A549 (cell line): ENCODE measurements around the gene TTC28. TPM values are rescaled to one million over a fixed set of nuclear protein-coding genes. Genes with fewer than 3 reads are reported as not detected.

Experiments
- ATAC-seq, 2 experiments: fragments of 200-7000 bp in 1 of 2; fragments of >200 bp in 1 of 2; cut with Nextera tagmentation in 1 of 2; cut with Tn5 transposase in 1 of 2; 3 replicates each; pipeline versions ENCODE4 v1.8.0 to v1.9.1; 2018 to 2020; ENCODE audit warnings: mild to moderate bottlenecking in 1 of 2, moderate library complexity in 1 of 2
- CTCF ChIA-PET: fragments of 300-600 bp; sonication (Branson Sonifier 250); formaldehyde crosslinking; extraction: SDS; loops from one replicate; lab custom pipeline; 2021; ENCODE audit warnings: antibody characterized with exemption, inconsistent platforms; lab: Yijun Ruan, JAX
- POLR2A ChIA-PET: fragments of 350-600 bp; formaldehyde crosslinking; extraction: SDS; loops from one replicate; lab custom pipeline; 2021; ENCODE audit warnings: antibody characterized with exemption, inconsistent platforms; lab: Yijun Ruan, JAX
- DNase-seq, 2 experiments: peaks; one replicate each; pipeline versions ENCODE4 v3.0.0 to v3.0.0-alpha.2; 2011 to 2016; ENCODE audit warnings: low read depth in 1 of 2, low spot score in 1 of 2
- FAIRE-seq: peaks from 2 replicates; lab custom pipeline; 2011; peaks lifted over from hg19 to GRCh38; lab: Jason Lieb, UNC
- H3K27ac ChIP-seq, 2 experiments: fragments of >200 bp; sonication (Bioruptor Twin); formaldehyde crosslinking; 3 replicates each; pipeline ENCODE4 v1.5.1; 2016 to 2017
- H3K4me1 ChIP-seq: fragments of >200 bp; sonication (Bioruptor Twin); formaldehyde crosslinking; 3 replicates; pipeline ENCODE4 v1.6.1; 2016
- H3K4me2 ChIP-seq: fragments of >200 bp; sonication (Bioruptor Twin); formaldehyde crosslinking; 3 replicates; pipeline ENCODE4 v1.6.1; 2016
- H3K4me3 ChIP-seq: fragments of >200 bp; sonication (Bioruptor Twin); formaldehyde crosslinking; 3 replicates; pipeline ENCODE4 v1.5.1; 2016
- H3K9me3 ChIP-seq: fragments of >200 bp; sonication (Bioruptor Twin); formaldehyde crosslinking; 3 replicates; pipeline ENCODE4 v1.6.1; 2016
- BHLHE40 ChIP-seq: IDR thresholded peaks from 2 replicates; pipeline ENCODE4 v1.6.1; 2012; ENCODE audit warnings: low read depth, low read length, inconsistent platforms
- CBX2 ChIP-seq: fragments of 200-600 bp; sonication (generic); IDR thresholded peaks from 2 replicates; pipeline ENCODE4 v1.6.1; 2016; ENCODE audit warnings: low read depth, mild to moderate bottlenecking, borderline replicate concordance
- CHD2 ChIP-seq: fragments of 150-350 bp; IDR thresholded peaks from 2 replicates; pipeline ENCODE4 v1.6.1; 2014; ENCODE audit warnings: low read length; ENCODE audit not compliant: partially characterized antibody
- ESRRA ChIP-seq: fragments of 150-350 bp; IDR thresholded peaks from 2 replicates; pipeline ENCODE4 v1.6.1; 2014; ENCODE audit warnings: mild to moderate bottlenecking, low read length, borderline replicate concordance
- FOSL2 ChIP-seq, 2 experiments: fragments of 450-650 bp in 1 of 2; fragments of >200 bp in 1 of 2; sonication (Bioruptor Twin) in 1 of 2; formaldehyde crosslinking; IDR thresholded peaks; 2 replicates each; pipeline versions ENCODE4 v1.5.0 to v1.6.1; 2016 to 2020; ENCODE audit warnings: mild to moderate bottlenecking in 1 of 2, moderate library complexity in 1 of 2
- FOXS1 ChIP-seq: fragments of 250-450 bp; sonication (Bioruptor Pico); IDR thresholded peaks from 2 replicates; pipeline ENCODE4 v1.5.0; 2020; ENCODE audit warnings: mild to moderate bottlenecking, moderate library complexity
- HEYL ChIP-seq: fragments of 250-450 bp; sonication (Bioruptor Pico); IDR thresholded peaks from 2 replicates; pipeline ENCODE4 v1.8.0; 2021; ENCODE audit warnings: mild to moderate bottlenecking, moderate library complexity
- HOXA7 ChIP-seq: fragments of 250-450 bp; sonication (Bioruptor Pico); IDR thresholded peaks from 2 replicates; pipeline ENCODE4 v1.5.0; 2020; ENCODE audit warnings: mild to moderate bottlenecking, moderate library complexity
- HOXB13 ChIP-seq: fragments of 250-450 bp; sonication (Bioruptor Pico); IDR thresholded peaks from 2 replicates; pipeline ENCODE4 v1.5.0; 2020; ENCODE audit warnings: low read depth, mild to moderate bottlenecking, moderate library complexity
- JUN ChIP-seq, 2 experiments: fragments of >200 bp; sonication (Bioruptor Twin); formaldehyde crosslinking; IDR thresholded peaks; 2 replicates in 1 of 2; 3 replicates in 1 of 2; pipeline ENCODE4 v1.6.1; 2016 to 2017
- KDM1A ChIP-seq: fragments of 200-600 bp; sonication (generic); IDR thresholded peaks from 2 replicates; pipeline ENCODE4 v1.6.1; 2016; ENCODE audit warnings: low read depth, mild to moderate bottlenecking
- KDM5A ChIP-seq: fragments of 200-600 bp; sonication (generic); IDR thresholded peaks from 2 replicates; pipeline ENCODE4 v1.6.1; 2016; ENCODE audit warnings: antibody characterized with exemption, mild to moderate bottlenecking
- MAZ ChIP-seq: fragments of 150-350 bp; IDR thresholded peaks from 2 replicates; pipeline ENCODE4 v1.6.1; 2014; ENCODE audit warnings: antibody characterized with exemption, low read depth, low read length, borderline replicate concordance
- MYC ChIP-seq: IDR thresholded peaks from 2 replicates; pipeline ENCODE4 v1.6.1; 2012; ENCODE audit warnings: mild to moderate bottlenecking, inconsistent platforms, low read length, improper control_type of control experiment, borderline replicate concordance
- NR3C1 ChIP-seq: fragments of >200 bp; sonication (Bioruptor Twin); formaldehyde crosslinking; IDR thresholded peaks from 3 replicates; pipeline ENCODE4 v1.6.1; 2017
- PHF8 ChIP-seq: fragments of 200-600 bp; sonication (generic); IDR thresholded peaks from 2 replicates; pipeline ENCODE4 v1.6.1; 2016; ENCODE audit warnings: low read depth, mild to moderate bottlenecking, antibody characterized with exemption, moderate library complexity, borderline replicate concordance
- POLR2AphosphoS2 ChIP-seq: conservative IDR thresholded peaks from 2 replicates; pipeline ENCODE4 v1.6.1; 2012; ENCODE audit warnings: low read length, improper control_type of control experiment, inconsistent platforms
- RAD21 ChIP-seq, 2 experiments: fragments of >200 bp in 1 of 2; sonication (Bioruptor Twin) in 1 of 2; formaldehyde crosslinking in 1 of 2; IDR thresholded peaks in 1 of 2; conservative IDR thresholded peaks in 1 of 2; 2 replicates in 1 of 2; 3 replicates in 1 of 2; pipeline ENCODE4 v1.6.1; 2012 to 2018; ENCODE audit warnings: inconsistent platforms in 1 of 2
- RARB ChIP-seq: fragments of 250-450 bp; sonication (Bioruptor Pico); IDR thresholded peaks from 2 replicates; pipeline ENCODE4 v1.8.0; 2021; ENCODE audit warnings: mild to moderate bottlenecking, moderate library complexity
- RCOR1 ChIP-seq: fragments of 150-350 bp; IDR thresholded peaks from 2 replicates; pipeline ENCODE4 v1.6.1; 2014; ENCODE audit warnings: antibody characterized with exemption, low read length, low read depth
- SREBF2 ChIP-seq: fragments of 450-650 bp; IDR thresholded peaks from 2 replicates; pipeline ENCODE4 v1.6.1; 2014; ENCODE audit warnings: mild to moderate bottlenecking, moderate library complexity
- TFCP2L1 ChIP-seq: fragments of 250-450 bp; sonication (Bioruptor Pico); IDR thresholded peaks from 2 replicates; pipeline ENCODE4 v1.5.0; 2021; ENCODE audit warnings: mild to moderate bottlenecking
- TP53 ChIP-seq: fragments of 250-450 bp; sonication (Bioruptor Pico); IDR thresholded peaks from 2 replicates; pipeline ENCODE4 v1.5.0; 2021; ENCODE audit warnings: mild to moderate bottlenecking, moderate library complexity
- ZC3H11A ChIP-seq: fragments of 450-650 bp; IDR thresholded peaks from 2 replicates; pipeline ENCODE4 v1.6.1; 2014; ENCODE audit warnings: antibody characterized with exemption, mild to moderate bottlenecking
- ZFP36 ChIP-seq: fragments of 450-650 bp; IDR thresholded peaks from 2 replicates; pipeline ENCODE4 v1.6.1; 2014; ENCODE audit warnings: borderline replicate concordance; ENCODE audit not compliant: partially characterized antibody
- WGBS: methylation state at CpG from one replicate; pipeline ENCODE4 v1.1.6; 2017; ENCODE audit errors: missing lambda C conversion rate; 5-methylcytosine and 5-hydroxymethylcytosine counted together
- polyA plus RNA-seq, 4 experiments: library from polyadenylated mRNA; depleted of rRNA in 3 of 4; stranded (reverse); fragments of >200 nt; fragmentation: RNase III in 1 of 4; extraction: RNeasy Plus Mini Kit Qiagen cat#74134 plus additional on column Dnase treatment in 1 of 4; gene quantifications; 2 replicates in 3 of 4; 3 replicates in 1 of 4; pipeline ENCODE4 v1.2.3, GENCODE V29; 2011 to 2017
- TF ChIP-seq, protein P1 (sequence below): IDR thresholded peaks from 2 replicates; pipeline ENCODE4 v1.6.1; 2012
- TF ChIP-seq, protein P2 (sequence below): fragments of 150-350 bp; IDR thresholded peaks from 2 replicates; pipeline ENCODE4 v1.6.1; 2014; ENCODE audit warnings: low read depth, mild to moderate bottlenecking, low read length
- TF ChIP-seq, protein P3 (sequence below): IDR thresholded peaks from 2 replicates; pipeline ENCODE4 v1.6.1; 2012; ENCODE audit warnings: low read depth, borderline replicate concordance

TTC28 gene
- polyA plus RNA-seq, 2 of the 4 experiments (the other 2 are of a cell fraction): 2.6 to 3.8 TPM

DNA sequence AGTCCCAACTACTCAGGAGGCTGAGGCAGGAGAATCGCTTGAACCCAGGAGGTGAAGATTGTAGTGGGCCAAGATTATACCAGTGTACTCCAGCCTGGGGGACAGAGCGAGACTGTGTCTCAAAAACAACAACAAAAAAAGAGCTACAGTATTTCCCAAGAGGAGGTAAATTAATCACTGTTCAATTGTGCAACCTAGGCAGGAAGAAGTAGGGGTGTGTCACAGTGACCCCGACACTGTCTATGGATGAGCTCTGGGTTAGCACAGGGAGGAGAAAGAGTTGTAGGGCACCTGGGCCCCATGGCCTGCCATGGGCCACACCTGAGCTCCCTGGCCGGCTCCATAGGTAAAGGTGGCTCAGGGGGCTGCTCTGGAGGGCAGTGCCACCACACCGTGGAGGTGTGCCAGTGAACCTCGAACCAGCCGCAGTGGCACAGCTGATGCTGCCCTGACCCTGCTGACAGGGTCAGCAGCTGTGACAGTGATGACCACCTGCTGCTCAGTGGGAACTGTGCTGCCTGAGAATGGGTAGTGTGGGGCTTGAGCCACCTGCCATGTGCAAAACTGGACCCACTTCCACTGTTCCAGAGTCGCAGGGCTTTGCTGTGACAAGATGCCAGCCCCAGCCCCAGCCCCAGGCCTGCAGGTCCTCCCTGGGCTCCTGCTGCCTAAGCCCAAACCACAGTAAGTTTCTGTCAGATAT lies 676.6 kb downstream of the TTC28 start:
- POLR2A ChIA-PET: no interaction called here
- WGBS: 96% methylated on average over 5 of the region's 8 CpGs
- no peak for DNase-seq

DNA sequence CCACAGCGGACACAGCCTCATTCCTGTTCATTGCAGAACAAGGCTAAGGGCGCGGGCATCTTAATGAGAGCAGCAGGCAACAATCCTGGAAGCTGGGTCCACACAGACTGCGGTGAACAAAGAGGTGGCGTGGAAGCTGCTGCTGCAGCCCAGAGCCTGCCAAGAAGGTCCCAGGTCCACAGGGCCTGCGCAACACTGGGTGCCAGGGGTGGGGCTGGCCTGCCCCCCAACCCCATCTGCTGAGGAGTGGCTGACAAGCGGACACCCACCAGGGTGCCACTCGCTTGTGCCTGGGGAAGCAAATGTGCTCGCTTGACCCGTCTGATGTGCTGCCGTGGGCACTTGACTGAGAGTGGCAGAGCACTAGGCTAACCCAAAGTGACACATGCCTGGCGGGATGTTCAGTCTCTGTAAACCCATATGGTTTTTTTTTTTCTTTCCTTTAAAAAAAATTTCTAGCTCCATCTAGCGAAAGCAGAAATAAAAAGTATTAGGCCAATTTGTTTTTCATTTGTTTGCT lies 677.4 kb downstream of the TTC28 start:
- Histone ChIP-seq H3K4me3 (no peak overlapping the region), H3K4me1 (no peaks in the 10 kb centered on the region), H3K4me2 (no peak overlapping the region), H3K27ac (no peak overlapping the region), H3K9me3 (no peaks in the 10 kb centered on the region)
- 94% methylated on average over 9 of the region's 13 CpGs for WGBS
- ChIA-PET POLR2A (no interaction called here), CTCF (interaction anchor here (1.0 to 2.8 kb wide), 5 partner anchors 10 to 115 kb away, joined by 3 to 8 read pairs (median 3); no protein-coding TSS in a partner anchor)
- ATAC-seq (no peak), FAIRE-seq (no peak), DNase-seq (no peak)
- TF ChIP-seq JUN (IDR thresholded peaks at IDR 0.05): no peak
- no peak for TF ChIP-seq RAD21 (conservative IDR thresholded peaks at IDR 0.05 in 1 of 2, IDR thresholded peaks at IDR 0.05 in 1 of 2)
- TF ChIP-seq PHF8: no peak
- TF ChIP-seq MYC: no peak
- no peak for TF ChIP-seq MAZ
- TF ChIP-seq KDM5A: no peak
- no peak for TF ChIP-seq TP53 (CRISPR knock-in tag)
- no peak for TF ChIP-seq FOSL2 (IDR thresholded peaks at IDR 0.05)
- no peak for TF ChIP-seq FOSL2 (CRISPR knock-in tag; IDR thresholded peaks at IDR 0.05)
- TF ChIP-seq ZFP36: no peak
- TF ChIP-seq HOXA7 (CRISPR knock-in tag): no peak
- no peak for TF ChIP-seq HEYL (CRISPR knock-in tag)
- no peak for TF ChIP-seq FOXS1 (CRISPR knock-in tag)
- no peak for TF ChIP-seq NR3C1
- TF ChIP-seq ZC3H11A: no peak

More for the DNA sequence above, 676.6 kb downstream of the TTC28 start:
- ATAC-seq: no peak
- no peak overlapping the region for H3K4me2 ChIP-seq
- CTCF ChIA-PET: interaction anchor here (1.0 to 2.8 kb wide), 6 partner anchors 9 to 116 kb away, joined by 3 to 8 read pairs (median 4); no protein-coding TSS in a partner anchor
- TF ChIP-seq POLR2AphosphoS2 (no peak), CHD2 (no peak), FOXS1 (CRISPR knock-in tag) (no peak), RCOR1 (no peak), PHF8 (no peak), JUN (IDR thresholded peaks at IDR 0.05) (no peak), SREBF2 (no peak), NR3C1 (no peak), RAD21 (conservative IDR thresholded peaks at IDR 0.05 in 1 of 2, IDR thresholded peaks at IDR 0.05 in 1 of 2) (no peak), TFCP2L1 (CRISPR knock-in tag) (no peak), RARB (no peak)
- TF ChIP-seq, protein P1, sequence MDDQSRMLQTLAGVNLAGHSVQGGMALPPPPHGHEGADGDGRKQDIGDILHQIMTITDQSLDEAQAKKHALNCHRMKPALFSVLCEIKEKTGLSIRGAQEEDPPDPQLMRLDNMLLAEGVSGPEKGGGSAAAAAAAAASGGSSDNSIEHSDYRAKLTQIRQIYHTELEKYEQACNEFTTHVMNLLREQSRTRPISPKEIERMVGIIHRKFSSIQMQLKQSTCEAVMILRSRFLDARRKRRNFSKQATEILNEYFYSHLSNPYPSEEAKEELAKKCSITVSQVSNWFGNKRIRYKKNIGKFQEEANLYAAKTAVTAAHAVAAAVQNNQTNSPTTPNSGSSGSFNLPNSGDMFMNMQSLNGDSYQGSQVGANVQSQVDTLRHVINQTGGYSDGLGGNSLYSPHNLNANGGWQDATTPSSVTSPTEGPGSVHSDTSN: no peak
- TF ChIP-seq, all 56 proteins: peak for 0
- Histone ChIP-seq H3K4me3 (no peak overlapping the region), H3K9me3 (no peaks in the 10 kb centered on the region), H3K27ac (no peak overlapping the region), H3K4me1 (no peaks in the 10 kb centered on the region)
- no peak for FAIRE-seq

GRCh38 chr22:28001171-28001835 lies 678.3 kb downstream of the TTC28 start:
- Histone ChIP-seq H3K4me1 (no peaks in the 10 kb centered on the region), H3K27ac (no peak overlapping the region), H3K9me3 (no peaks in the 10 kb centered on the region), H3K4me2 (no peak overlapping the region), H3K4me3 (no peak overlapping the region)
- FAIRE-seq: no peak
- ATAC-seq: no peak
- CTCF ChIA-PET: interaction anchor here (1.2 kb wide), 1 partner anchor 114 kb away, joined by 4 read pairs; no protein-coding TSS in a partner anchor
- DNase-seq: no peak
- WGBS: 94% methylated on average over 19 of the region's 25 CpGs
- POLR2A ChIA-PET: no interaction called here
- no peak for TF ChIP-seq HOXB13 (CRISPR knock-in tag)
- TF ChIP-seq CBX2: no peak
- TF ChIP-seq KDM1A: no peak
- no peak for TF ChIP-seq RAD21 (conservative IDR thresholded peaks at IDR 0.05 in 1 of 2, IDR thresholded peaks at IDR 0.05 in 1 of 2)
- TF ChIP-seq, protein P2, sequence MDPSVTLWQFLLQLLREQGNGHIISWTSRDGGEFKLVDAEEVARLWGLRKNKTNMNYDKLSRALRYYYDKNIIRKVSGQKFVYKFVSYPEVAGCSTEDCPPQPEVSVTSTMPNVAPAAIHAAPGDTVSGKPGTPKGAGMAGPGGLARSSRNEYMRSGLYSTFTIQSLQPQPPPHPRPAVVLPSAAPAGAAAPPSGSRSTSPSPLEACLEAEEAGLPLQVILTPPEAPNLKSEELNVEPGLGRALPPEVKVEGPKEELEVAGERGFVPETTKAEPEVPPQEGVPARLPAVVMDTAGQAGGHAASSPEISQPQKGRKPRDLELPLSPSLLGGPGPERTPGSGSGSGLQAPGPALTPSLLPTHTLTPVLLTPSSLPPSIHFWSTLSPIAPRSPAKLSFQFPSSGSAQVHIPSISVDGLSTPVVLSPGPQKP: no peak
- no peak for TF ChIP-seq ESRRA
- TF ChIP-seq, protein P3, sequence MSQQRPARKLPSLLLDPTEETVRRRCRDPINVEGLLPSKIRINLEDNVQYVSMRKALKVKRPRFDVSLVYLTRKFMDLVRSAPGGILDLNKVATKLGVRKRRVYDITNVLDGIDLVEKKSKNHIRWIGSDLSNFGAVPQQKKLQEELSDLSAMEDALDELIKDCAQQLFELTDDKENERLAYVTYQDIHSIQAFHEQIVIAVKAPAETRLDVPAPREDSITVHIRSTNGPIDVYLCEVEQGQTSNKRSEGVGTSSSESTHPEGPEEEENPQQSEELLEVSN: no peak
- no peak for TF ChIP-seq BHLHE40
- TF ChIP-seq RCOR1: no peak
